Activated CD8-positive, alpha-beta memory T cell treated with anti-CD3 and anti-CD28 coated beads, Interleukin-2, amount 50 U/mL, for 4 hours (primary cell): ENCODE data around the gene CEP68.

ENCODE experiments used
- DNase-seq: peaks from one replicate; pipeline ENCODE4 v3.0.0-alpha.2; 2020

CEP68 gene

GRCh38 chr2:65061146-65061909 lies 5.1 kb downstream of the CEP68 start:
- no peak for DNase-seq

DNA sequence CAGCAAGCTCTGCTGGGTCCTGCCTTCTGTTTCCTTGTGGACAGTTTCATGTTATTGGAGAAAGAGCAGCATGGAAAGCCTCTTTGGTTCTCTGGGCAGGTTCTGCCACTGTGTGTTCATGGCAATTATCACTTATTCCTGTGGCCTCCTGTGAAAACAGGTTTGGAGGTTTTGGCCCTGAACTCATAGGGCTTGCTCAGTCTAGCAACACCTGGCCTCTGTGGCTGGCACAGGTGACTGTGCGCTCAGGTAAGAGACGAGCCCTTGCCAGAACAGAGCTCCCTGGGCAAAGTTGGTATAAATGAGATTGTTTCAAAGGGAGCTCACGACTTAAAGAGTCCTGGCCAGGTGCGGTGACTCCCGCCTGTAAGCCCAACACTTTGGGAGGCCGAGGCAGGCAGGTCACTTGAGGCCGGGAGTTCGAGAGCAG lies 5.7 kb downstream of the CEP68 start:
- DNase-seq, result no peak

DNA sequence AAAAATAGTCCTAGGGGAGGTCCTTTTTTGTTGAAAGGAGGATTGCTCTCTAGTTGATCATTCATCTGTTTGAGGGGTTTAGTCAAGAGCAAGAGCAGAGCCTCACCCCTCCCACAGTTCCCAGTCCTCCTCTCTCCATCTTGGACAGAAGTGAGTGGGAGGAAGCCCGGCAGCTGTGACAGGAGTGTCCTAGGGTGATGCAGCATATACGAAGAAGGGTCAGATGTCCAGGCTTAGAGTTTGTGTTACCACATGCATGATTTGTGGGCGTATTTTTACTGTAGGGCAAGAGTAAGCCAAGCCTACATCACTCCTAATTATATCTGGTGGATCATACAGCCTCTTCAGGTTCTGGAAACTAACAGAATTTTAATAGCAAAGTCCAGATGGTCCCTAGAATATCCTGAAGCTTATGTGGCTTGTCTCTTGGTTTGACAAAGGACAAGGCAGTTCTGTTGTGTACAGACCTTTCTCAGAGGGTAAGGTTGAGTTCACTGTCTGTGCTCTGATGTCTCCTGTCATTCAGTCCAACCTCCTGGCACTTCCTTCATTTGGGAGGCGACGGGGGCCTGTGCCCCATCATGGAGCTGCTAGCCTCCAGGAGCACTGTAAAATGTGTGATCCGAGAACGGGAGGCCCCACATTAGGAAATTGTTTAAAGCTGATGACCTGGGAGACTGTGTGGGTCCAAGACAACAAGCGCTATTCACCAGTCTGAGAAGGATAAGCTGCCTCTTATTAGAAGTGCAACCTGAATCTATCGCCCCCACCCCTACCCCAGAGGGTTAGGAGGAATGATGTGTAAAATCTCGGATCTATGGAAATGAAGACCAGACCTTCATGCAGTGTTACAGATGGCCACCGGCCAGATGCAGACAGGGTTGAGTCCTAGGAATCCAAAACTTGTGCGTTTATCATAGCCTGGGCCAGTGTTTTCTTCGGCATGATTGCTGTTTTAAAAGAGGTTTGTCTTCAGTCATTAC lies 6.9 kb downstream of the CEP68 start:
- no peak for DNase-seq

DNA sequence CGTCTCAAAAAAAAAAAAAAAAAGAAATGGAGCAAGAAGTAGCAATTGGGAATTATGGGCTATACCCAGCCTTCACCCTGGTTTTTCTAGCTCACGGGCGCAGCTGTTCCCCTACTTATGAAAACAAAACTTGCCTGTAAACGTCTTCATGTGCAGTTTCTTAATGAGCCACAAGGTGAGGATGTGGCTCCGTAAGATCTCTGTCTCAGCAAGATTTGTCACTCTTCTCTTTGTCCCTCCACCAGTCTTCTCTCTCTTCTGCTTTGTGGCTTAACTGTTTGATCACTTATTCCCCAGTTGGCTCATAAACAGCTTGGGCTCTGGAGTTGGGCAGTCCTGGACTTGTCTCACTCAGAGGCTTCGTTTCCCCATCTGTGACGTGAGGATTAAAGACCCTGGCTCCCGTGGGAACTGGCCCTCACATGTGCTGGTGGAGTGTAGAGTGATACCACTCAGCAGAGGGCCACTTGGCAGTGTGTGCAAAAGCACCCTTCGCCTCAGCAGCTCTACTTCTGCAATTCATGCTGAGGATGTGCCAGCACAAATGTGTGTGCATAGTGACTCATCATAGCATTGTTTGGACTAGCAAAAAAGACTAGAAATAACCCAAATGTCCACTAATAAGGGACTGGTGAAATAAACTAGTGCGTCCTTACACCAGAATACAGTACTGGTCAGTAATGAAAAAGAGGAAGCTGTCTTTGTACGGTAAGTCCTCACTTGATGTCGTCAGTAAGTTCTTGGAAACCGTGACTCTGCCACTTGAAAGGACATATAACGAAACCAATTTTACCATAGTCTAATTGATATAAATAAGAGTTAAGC lies 8.7 kb downstream of the CEP68 start:
- no peak for DNase-seq

DNA sequence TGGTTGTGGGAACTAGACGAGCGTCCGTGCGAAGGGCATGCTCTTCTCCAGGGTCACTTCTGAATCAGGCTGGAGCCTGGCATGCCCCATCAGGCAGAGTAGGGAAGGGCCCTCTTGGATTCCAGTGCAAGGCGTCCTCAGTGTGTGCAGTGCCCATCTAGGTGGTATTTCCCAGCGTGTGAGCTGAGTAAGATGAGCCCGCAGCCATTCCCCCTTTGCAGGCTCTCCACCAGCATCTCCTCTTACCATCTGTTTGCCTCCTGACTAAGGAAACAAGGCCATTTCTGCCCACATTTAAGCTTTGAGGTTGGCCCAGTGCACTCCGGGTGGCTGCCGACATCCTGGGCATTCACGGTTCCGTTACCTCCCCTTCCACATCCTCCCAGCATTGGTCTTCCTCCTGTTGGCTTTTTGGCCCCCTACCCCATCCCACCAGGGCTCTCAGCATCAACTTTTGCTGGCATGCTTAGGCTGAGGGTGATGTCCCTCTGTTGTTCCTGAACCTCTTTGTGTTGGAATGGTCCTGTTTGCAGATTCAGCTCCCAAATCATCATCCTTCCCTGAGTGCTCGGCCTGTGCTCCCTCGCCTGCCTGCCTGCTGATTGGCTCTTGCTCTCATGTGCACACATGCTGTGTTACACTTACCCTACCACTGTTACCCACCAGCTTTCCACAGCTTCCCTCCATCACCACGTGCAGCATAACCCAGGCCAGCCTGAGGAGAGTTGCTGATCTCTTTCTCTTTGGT lies 11.8 kb downstream of the CEP68 start:
- no peak for DNase-seq

- DNase-seq, result no peak
Measured at GRCh38 chr2:65069439-65069824, 13.2 kb downstream of the CEP68 start.

GRCh38 chr2:65070172-65070830 lies 14.1 kb downstream of the CEP68 start:
- DNase-seq, result no peak

- no peak for DNase-seq
Measured at GRCh38 chr2:65070856-65071255, 14.6 kb downstream of the CEP68 start.

DNA sequence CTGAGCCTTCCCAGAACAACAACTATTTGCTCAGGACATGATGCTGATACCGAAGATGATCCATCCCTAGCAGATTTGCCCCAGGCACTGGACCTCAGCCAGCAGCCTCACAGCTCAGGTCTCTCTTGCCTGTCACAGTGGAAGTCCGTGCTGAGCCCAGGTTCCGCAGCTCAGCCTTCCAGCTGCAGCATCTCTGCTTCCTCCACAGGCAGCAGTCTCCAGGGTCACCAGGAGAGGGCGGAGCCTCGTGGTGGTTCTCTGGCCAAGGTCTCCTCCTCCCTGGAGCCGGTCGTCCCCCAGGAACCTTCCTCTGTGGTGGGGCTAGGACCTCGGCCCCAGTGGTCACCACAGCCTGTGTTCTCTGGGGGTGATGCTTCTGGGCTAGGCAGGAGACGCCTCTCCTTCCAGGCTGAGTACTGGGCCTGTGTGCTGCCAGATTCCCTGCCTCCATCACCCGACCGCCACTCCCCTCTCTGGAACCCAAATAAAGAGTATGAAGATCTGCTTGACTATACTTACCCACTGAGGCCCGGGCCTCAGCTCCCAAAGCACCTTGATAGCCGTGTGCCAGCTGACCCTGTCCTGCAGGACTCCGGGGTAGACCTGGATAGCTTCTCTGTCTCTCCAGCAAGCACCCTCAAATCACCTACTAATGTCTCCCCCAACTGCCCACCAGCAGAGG lies 15.4 kb downstream of the CEP68 start:
- DNase-seq, result no peak

GRCh38 chr2:65072181-65072970 lies 16.2 kb downstream of the CEP68 start:
- no peak for DNase-seq

DNA sequence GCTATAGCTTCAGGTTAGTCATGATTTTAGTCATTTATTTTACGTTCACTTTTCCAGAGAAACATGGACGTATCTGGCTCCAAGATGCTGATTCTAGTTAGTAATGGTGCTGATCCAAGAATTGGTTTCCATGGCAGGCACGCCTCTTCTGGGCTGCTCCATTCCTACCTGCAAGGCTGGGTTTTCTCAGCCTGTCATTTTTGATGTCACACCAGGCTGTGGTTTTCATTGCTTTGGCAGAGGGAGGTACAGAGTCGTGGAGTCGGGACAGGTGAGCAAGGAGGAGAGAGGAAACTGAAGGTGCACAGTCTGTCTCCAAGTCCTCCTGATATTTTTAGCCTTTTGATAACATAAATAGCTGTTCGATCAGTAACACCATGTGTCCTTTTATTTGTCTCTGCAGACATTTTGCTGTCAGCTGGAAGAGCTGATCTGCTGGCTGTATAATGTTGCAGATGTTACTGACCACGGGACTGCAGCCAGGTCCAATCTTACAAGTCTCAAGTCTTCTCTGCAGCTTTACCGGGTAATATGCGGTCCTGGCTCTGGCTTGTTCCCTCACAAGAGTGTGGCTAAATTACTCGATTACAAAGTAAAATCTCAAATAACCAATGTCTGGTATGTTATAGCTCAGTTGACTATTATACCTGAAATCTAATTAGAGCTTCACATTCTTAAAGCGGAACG lies 17.8 kb downstream of the CEP68 start:
- no peak for DNase-seq

DNA sequence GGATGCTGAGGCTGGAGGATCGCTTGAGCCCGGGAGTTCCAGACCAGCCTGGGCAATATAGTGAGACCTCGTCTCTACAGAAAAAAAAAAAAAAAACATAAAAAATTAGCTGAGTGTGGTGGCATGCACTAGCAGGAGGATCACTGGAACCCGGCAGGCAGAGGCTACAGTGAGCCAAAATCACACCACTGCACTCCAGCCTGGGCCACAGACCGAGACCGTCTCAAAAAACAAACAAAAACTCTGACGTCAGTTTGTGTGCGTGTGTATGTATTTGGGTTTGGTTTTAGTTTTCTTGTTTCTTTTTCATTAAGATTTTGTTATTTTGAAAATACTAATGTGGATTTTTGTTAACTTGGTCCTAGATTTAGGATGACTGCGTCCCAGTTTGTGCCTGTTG lies 19.0 kb downstream of the CEP68 start:
- no peak for DNase-seq

DNA sequence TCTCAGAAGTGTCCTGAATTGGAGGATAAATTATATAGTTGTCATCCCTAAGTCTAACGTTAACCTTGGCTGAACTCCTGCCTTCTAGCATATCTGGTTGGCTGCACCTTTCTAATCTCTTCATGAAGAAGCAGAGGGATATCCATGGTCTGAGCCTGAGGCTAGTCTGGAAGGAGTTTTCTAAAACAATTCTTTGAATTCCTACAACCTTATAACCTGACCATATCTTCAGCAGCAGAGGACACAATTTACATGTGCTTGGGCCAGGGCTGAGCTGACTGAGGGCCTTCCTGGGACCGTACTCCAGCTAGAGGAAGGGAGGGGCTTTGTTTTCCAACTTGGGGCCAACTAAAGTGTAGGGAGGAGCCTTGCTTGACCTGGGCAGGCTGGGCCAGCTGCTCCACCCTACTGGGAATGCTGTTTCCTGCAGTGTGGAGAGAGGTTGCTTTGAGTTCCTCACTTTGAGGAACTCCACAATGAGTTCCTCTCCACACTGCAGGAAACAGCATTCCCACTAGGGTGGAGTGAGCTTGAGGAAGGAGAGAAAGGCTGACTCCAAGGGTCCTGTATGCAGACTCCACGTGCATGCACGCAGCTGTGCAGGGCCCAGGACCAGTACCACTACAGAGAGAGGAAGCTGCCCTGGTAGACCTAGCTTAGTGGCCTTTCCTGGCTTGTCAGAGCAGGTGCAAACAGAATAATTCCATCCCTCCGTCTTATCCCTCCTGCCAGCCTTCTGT lies 19.6 kb downstream of the CEP68 start:
- no peak for DNase-seq

DNA sequence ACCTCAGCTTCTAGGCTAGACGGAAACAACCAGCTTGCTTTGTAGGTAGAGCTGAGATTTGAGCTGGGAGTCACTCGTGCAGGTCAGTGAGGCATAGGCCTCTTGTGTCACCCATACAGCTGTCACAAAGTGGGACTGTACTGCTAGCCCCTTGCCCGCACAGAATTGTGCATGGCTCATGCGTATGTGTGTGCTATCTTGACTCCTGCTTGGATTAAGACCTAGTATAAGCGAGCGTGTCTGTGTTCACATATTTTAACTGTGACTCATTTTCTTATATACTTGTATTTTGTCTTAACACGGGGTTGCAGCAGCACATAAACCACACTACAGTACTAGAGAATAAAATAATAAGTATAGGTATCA lies 20.1 kb downstream of the CEP68 start:
- no peak for DNase-seq

DNA sequence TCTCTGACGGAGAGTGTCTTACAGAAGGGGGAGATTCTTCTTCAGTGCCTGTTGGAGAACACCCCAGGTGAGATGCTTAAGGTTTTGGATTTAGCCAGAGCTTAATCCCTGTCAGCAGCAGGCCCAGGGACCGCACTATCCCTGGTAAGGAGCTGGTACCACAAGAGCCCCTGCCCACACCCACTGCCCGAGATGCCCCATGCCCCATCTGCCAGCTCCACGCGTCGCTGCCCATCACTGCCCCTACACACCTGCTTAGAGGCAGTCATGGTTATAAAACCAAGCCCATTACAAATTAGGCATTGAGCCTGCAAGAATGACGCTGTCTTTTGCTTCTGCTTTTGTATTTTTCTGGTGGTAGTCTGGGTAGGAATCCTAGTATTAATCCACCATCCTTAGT lies 21.7 kb downstream of the CEP68 start:
- DNase-seq, result no peak

- DNase-seq, result no peak
Measured at GRCh38 chr2:65079017-65079416, 22.8 kb downstream of the CEP68 start.

- no peak for DNase-seq
Measured at GRCh38 chr2:65081232-65081685, 25.0 kb downstream of the CEP68 start.

GRCh38 chr2:65085148-65085547 lies 28.9 kb downstream of the CEP68 start:
- DNase-seq, result no peak

- no peak for DNase-seq
Measured at GRCh38 chr2:65092791-65093190, 36.6 kb downstream of the CEP68 start.
